GM18502 (cell line): ENCODE measurements around the gene GALNT14.

Experiments used
- ATAC-seq: cut with Tn5 transposase; IDR thresholded peaks from one replicate; pipeline ENCODE4 v1.9.1; 2021; ENCODE audit warnings: mild to moderate bottlenecking; ENCODE audit not compliant: unreplicated experiment, poor library complexity

GALNT14 gene

GRCh38 chr2:31020713-31021112 lies 117.5 kb downstream of the GALNT14 start:
- ATAC-seq: no peak

- no peak for ATAC-seq
Observed at GRCh38 chr2:31018280-31018679, 120.0 kb downstream of the GALNT14 start.

GRCh38 chr2:31016648-31017047 lies 121.6 kb downstream of the GALNT14 start:
- no peak for ATAC-seq

- ATAC-seq: no peak
Observed at GRCh38 chr2:31014516-31014915, 123.7 kb downstream of the GALNT14 start.

- no peak for ATAC-seq
Observed at GRCh38 chr2:31013301-31013700, 124.9 kb downstream of the GALNT14 start.

- ATAC-seq: no peak
Observed at GRCh38 chr2:31012406-31012805, 125.8 kb downstream of the GALNT14 start.

GRCh38 chr2:31011587-31011986 lies 126.7 kb downstream of the GALNT14 start:
- no peak for ATAC-seq

GRCh38 chr2:31008561-31009114 lies 129.6 kb downstream of the GALNT14 start:
- no peak for ATAC-seq

- no peak for ATAC-seq
Observed at GRCh38 chr2:31004257-31004656, 134.0 kb downstream of the GALNT14 start.

GRCh38 chr2:31003749-31004148 lies 134.5 kb downstream of the GALNT14 start:
- no peak for ATAC-seq

- ATAC-seq: no peak
Observed at GRCh38 chr2:31002537-31003150, 135.6 kb downstream of the GALNT14 start.

- ATAC-seq: no peak
Observed at GRCh38 chr2:31000970-31001369, 137.3 kb downstream of the GALNT14 start.

GRCh38 chr2:30998672-30999071 lies 139.6 kb downstream of the GALNT14 start:
- ATAC-seq: no peak

GRCh38 chr2:30997979-30998378 lies 140.3 kb downstream of the GALNT14 start:
- ATAC-seq: no peak

- ATAC-seq: no peak
Observed at GRCh38 chr2:30994227-30995056, 143.8 kb downstream of the GALNT14 start.

- ATAC-seq: no peak
Observed at GRCh38 chr2:30992781-30993180, 145.5 kb downstream of the GALNT14 start.

- ATAC-seq: no peak
Observed at GRCh38 chr2:30990671-30991070, 147.6 kb downstream of the GALNT14 start.

GRCh38 chr2:30990176-30990575 lies 148.1 kb downstream of the GALNT14 start:
- no peak for ATAC-seq

GRCh38 chr2:30989746-30990145 lies 148.5 kb downstream of the GALNT14 start:
- ATAC-seq: no peak

- ATAC-seq: no peak
Observed at GRCh38 chr2:30987566-30987965, 150.7 kb downstream of the GALNT14 start.

GRCh38 chr2:30986231-30986580 lies 152.0 kb downstream of the GALNT14 start:
- no peak for ATAC-seq
